ENCODE results near the gene PDE8B.

GRCh38 chr5:77322406-77322805, 111.9 kb downstream of the PDE8B start:
- TF ChIP-seq GATA2 (IDR thresholded peaks at IDR 0.05; ENCODE audit: low read depth, low read length) = no peak
- TF ChIP-seq GATA3 (IDR thresholded peaks at IDR 0.05; ENCODE audit: low read depth, low read length) = no peak

Data from SH-SY5Y (cell line).